ENCODE results near the gene SNAI1.

The SNAI1 gene

DNA sequence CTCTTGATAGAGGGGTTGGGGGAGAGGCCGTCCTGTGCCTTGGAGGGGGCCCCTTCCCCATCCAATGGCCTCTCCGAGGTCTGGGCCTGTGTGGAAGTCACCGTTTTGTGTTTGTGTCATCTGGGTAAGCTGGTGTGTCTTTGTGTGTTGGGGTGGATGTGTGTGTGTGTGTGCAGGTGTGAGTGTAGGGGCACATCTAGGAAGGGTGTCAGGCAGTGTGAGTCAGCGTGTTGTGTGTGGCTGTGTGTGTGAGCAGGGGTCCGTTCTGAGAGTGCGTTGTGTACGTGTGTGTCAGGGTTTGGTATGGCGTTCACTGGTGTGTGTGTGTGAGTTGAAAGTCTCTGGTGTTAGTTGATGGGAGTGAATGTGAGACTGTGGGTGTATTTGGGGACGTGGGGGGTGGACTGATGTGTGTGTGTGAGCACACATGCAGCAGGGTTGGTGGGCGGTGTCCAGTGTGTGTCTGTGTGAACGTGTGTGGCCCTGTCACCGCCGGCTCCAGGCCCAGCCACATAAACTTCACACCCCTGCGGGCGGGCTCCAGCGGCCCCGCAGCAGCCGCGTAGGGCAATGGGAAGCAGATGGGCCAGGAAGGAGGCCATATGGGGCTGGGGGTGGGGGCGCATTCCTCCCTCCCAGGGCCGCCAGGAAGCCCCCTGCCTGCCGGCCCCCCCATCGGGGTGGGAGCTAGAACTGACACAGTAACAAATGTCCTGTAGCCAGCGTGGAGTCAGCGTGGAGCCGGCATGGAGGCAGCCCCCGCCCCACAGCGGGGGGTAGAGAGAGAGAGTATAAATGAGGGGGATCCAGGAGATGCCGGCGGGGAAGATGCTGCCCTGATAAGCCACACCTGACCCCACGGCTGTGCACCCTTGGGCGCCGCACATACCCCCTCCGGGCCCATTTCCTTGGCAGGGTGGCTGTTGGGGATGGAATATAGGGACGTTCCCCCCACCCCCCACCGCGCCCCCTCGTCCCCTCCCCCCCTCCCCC lies 32.1 kb downstream of the SNAI1 start:
- no peak for DNase-seq

DNA sequence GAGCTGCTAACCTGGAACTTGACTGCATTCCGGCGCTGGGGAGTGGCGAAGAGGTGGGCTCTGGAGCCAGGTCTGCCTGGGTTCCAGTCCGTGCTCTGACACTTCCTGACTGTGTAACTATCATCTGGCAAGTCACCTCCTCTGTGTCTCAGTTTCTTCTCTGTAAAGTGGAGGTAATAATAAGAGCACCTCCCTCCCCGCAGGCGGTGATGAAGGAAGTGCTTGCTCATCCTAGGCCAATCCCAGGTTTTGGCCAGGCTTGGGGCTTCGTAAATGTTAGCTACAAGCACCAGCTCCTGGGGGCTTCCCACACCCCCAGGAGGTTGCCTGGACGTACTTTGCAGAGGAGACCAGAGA lies 32.8 kb downstream of the SNAI1 start:
- DNase-seq, result no peak

- DNase-seq, result no peak
Measured at GRCh38 chr20:50015993-50016770, 33.4 kb downstream of the SNAI1 start.

DNA sequence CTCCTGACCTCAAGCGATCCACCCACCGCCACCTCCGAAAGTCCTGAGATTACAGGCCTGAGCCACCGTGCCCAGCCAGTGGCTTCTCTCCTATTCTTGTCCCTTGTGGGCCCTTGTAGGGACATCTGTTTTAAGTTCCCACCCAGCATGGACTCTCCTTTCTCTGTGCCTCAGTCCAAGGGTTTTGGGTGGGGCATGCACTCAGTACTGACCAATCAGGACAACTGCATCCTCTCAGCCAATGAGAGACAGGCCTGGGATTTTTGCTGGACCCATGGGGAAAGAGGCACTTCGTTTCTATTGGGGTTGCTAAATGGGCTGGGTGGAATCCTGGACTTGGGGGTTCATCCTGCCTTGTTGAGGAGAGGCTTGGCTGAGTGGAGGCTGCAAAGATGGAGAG lies 34.4 kb downstream of the SNAI1 start:
- no peak for DNase-seq

- no peak for DNase-seq
Measured at GRCh38 chr20:50017576-50018248, 34.9 kb downstream of the SNAI1 start.

GRCh38 chr20:50019466-50020256 lies 36.9 kb downstream of the SNAI1 start:
- no peak for DNase-seq

- peak; percentile 73 to 82 for DNase-seq
Measured at GRCh38 chr20:50020288-50020687, 37.5 kb downstream of the SNAI1 start.

GRCh38 chr20:50022676-50023075 lies 39.9 kb downstream of the SNAI1 start:
- DNase-seq, result peak in 1 of 2 donors; percentile 30

- DNase-seq, result no peak
Measured at GRCh38 chr20:50023116-50023805, 40.5 kb downstream of the SNAI1 start.

GRCh38 chr20:50026746-50027575 lies 44.2 kb downstream of the SNAI1 start:
- DNase-seq, result no peak

- no peak for DNase-seq
Measured at GRCh38 chr20:50027611-50028105, 44.9 kb downstream of the SNAI1 start.

- no peak for DNase-seq
Measured at GRCh38 chr20:50029083-50029696, 46.4 kb downstream of the SNAI1 start.

DNA sequence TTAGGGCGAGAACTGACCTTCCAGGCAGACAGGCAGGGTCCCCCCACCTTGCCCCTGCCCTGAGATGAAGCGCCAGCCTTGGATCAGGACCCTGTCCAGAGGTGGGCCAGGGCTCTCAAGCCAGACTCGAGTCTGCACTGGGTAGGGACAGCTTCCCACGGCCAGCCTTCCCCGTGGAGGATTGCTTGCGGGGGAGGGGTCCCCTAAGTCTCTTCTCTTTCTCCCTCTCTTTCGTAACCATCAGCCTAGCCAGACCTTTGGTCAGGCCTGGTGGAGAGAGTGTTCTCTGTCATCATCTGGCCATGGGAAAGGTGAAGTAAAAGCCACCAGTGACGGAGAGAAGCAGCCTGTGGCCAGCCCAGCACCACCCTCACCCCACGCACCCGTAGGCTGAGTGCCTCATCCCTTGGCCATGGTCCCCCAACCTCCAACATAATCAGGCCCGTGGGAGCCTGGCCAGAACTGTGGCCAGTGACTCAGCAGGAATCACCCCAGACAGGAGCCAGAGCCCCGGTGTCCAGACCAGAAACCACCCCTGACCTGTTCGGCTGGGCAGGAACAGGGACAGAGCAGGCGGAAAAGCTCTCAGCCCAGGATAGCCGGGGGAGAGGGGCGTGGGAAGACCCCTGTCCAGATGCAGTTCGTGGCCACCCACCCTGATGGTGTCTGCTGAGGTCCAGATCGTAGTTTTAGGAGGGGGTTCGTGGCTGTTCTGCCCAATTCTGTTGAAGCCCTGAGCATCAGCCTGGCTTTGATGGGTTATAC lies 47.1 kb downstream of the SNAI1 start:
- DNase-seq, result peak; percentile 24 to 87

DNA sequence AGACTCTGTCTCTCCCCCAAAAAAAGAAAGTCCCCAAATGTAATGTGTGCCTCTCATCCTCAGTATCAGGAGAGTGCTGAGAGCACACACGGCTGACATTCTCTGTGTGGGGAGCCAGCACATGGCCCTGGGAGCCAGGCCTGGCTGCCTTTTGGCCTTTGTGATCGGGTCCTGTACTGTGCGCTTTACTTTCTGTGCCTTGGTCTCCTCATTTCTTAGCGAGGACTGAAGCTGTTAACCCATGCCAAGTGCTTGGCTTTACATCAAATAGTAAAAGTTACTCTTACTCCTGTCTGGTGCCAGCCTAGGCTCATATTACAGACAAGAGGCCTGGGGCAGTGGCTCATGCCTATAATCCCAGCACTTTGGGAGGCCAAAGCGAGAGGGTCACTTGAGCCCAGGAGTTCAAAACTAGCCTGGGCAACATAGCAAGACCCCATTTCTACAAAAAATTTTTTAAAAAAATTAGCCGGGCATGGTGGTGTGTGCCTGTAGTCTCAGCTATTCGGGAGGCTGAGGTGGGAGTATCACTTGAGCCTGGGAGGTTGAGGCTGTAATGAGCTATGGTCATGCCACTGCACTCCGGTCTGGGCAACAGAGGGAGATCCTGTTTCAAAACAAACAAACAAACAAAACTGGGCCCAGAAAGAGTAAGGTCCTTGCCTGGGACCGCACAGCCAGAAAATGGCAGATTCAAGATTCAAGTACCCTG lies 50.3 kb downstream of the SNAI1 start:
- DNase-seq, result no peak

DNA sequence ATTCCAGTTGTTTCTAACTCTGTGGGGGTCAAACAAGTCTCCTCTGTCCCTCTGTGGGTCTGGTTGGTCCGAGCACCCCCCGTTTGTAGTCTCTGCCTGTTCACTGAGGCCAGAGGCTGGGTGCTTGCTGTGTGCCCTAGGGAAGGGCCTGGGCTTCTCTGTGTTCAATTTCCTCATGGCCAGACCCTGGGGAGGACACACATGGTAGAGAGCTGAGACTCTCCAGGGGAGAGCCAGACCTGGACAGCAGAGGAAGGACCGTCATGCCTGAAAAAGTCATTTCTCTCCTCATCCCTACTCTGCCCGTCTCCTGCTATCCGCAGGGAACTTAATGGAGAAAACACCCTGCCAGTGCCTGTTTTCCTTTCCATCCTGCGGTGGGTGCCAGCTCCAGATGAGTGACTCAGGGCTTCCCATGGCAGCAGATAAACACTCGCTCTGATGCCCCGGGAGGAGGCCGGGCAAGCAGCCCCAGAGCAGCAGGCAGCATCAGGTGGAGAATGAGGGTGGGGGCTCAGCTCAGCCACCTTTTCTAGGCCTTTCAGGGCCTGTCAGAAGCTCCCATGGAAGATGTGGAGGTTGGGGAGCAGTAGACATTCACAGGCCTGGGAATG lies 51.9 kb downstream of the SNAI1 start:
- DNase-seq, result no peak

- DNase-seq, result no peak
Measured at GRCh38 chr20:50036703-50037102, 53.9 kb downstream of the SNAI1 start.

DNA sequence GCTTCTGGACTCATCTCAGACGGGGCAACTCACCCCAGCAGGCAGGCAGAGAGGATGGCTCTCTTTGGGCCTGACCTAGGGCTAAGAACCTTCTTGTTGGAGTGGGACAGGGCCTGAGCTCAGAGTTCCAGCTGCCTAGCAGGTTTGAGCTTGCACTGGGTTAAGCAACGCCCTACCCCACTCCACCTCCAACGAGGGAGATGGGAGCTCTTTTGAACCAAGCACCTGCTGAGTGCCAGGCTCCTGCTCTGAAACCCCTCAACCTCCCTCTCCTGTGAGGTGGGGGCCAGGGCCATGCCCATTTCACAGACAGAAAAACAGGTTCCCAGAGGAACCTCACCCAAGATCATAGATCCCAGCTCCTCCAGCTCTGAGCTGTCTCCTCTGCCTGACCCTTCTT lies 54.3 kb downstream of the SNAI1 start:
- DNase-seq, result no peak

DNA sequence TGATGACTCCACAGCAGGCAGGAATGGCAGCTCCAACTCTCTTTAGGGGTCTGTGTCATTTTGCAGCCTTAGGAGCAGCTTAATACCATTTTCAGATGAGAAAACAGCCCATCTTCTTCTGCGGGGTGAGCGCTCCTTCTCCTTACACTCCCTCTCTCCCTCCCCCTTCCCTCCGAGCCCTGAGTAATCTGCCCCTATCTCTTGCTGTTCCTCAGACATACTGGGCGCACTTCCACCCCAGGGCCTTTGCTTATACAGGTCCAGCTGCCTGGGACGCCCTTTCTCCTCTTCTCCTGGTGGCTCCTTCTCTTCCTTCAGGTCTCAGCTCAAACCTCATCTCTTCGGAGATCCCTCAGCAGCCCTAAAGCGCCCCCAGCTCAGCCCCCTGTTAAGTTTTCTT lies 54.8 kb downstream of the SNAI1 start:
- no peak for DNase-seq
